ENCODE measurements around the gene PPP2R5B. TPM values are rescaled to one million over a fixed set of nuclear protein-coding genes. Genes with fewer than 3 reads are reported as not detected.
A peak's percentile ranks its signal among the peaks of the same experiment; 100 is the strongest.

Gene PPP2R5B
- total RNA-seq, 1 experiment from 2014 or later = 8.7 TPM

DNA sequence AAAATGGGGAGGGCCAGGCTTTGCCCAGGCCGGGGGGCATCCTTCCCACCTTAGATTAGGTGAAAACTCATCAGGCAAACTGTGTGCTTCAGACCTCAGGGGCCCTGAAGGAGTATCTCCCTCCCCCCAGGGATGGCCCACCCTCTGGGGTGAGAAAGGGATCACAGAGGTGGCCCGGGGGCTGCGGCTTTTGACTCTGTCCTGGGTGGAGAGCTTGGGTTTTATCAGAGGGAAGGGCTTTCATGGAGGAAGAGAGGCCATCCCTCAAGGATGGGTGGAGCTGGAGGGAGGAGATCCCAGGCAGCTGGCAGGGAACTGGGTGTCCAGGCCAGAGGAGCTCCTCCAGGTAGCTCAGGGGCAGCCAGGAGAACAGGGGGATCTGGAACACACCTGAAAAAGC is 3.1 kb upstream of the PPP2R5B start (continued):
- TF ChIP-seq, protein P1, sequence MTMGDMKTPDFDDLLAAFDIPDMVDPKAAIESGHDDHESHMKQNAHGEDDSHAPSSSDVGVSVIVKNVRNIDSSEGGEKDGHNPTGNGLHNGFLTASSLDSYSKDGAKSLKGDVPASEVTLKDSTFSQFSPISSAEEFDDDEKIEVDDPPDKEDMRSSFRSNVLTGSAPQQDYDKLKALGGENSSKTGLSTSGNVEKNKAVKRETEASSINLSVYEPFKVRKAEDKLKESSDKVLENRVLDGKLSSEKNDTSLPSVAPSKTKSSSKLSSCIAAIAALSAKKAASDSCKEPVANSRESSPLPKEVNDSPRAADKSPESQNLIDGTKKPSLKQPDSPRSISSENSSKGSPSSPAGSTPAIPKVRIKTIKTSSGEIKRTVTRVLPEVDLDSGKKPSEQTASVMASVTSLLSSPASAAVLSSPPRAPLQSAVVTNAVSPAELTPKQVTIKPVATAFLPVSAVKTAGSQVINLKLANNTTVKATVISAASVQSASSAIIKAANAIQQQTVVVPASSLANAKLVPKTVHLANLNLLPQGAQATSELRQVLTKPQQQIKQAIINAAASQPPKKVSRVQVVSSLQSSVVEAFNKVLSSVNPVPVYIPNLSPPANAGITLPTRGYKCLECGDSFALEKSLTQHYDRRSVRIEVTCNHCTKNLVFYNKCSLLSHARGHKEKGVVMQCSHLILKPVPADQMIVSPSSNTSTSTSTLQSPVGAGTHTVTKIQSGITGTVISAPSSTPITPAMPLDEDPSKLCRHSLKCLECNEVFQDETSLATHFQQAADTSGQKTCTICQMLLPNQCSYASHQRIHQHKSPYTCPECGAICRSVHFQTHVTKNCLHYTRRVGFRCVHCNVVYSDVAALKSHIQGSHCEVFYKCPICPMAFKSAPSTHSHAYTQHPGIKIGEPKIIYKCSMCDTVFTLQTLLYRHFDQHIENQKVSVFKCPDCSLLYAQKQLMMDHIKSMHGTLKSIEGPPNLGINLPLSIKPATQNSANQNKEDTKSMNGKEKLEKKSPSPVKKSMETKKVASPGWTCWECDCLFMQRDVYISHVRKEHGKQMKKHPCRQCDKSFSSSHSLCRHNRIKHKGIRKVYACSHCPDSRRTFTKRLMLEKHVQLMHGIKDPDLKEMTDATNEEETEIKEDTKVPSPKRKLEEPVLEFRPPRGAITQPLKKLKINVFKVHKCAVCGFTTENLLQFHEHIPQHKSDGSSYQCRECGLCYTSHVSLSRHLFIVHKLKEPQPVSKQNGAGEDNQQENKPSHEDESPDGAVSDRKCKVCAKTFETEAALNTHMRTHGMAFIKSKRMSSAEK (CRISPR knock-in tag; IDR thresholded peaks at IDR 0.05; ENCODE audit: borderline replicate concordance) = no peak
- no peak for TF ChIP-seq TCF7 (CRISPR knock-in tag; IDR thresholded peaks at IDR 0.05; ENCODE audit: low read depth)

DNA sequence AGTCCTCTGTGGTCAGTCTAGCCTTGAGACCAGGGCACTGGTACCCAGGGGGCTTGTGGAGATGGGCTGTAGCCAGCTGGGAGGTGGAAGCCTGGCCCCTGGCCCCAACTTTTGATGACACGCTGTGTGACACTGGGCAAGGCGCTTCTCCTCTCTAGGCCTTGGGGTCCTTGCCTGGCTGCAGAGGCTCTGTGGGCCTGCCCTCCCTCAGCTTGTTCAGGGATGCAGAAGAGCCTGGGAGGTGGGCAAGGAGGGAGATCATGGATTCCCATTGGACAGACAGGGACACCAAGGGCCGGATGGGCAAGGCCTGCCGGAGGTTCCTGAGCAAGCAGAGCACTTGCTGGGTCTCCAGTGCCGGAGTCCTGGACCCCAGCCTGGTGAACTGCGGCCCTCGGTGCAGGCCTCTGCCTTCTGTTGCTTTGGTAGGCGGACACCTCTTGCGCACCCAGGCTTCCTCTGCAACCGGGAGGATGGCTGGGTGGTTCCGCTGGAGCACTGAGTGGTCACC is 1.3 kb upstream of the PPP2R5B start:
- DNase-seq (ENCODE audit: low spot score) (no peak), ATAC-seq (no peak)
- H3K4me3 Mint-ChIP-seq = peak overlapping the region; percentile 93
- no peaks in the 10 kb centered on the region; the same call in 1 of the 2 replicates for H3K4me1 Mint-ChIP-seq
- POLR2A ChIA-PET = interaction anchor here (1.1 kb wide), 1 partner anchor 12 kb away, joined by 6 read pairs; the partner anchor contains the start of gene GPHA2
- TF ChIP-seq JUN (CRISPR knock-in tag; IDR thresholded peaks at IDR 0.05) (no peak), ZNF232 (CRISPR knock-in tag; IDR thresholded peaks at IDR 0.05) (no peak), ZNF138 (CRISPR knock-in tag; conservative IDR thresholded peaks at IDR 0.05) (no peak), ZNF423 (CRISPR knock-in tag; IDR thresholded peaks at IDR 0.05) (no peak), RELA (CRISPR knock-in tag; IDR thresholded peaks at IDR 0.05; ENCODE audit: borderline replicate concordance) (no peak)
- TF ChIP-seq, protein P2, sequence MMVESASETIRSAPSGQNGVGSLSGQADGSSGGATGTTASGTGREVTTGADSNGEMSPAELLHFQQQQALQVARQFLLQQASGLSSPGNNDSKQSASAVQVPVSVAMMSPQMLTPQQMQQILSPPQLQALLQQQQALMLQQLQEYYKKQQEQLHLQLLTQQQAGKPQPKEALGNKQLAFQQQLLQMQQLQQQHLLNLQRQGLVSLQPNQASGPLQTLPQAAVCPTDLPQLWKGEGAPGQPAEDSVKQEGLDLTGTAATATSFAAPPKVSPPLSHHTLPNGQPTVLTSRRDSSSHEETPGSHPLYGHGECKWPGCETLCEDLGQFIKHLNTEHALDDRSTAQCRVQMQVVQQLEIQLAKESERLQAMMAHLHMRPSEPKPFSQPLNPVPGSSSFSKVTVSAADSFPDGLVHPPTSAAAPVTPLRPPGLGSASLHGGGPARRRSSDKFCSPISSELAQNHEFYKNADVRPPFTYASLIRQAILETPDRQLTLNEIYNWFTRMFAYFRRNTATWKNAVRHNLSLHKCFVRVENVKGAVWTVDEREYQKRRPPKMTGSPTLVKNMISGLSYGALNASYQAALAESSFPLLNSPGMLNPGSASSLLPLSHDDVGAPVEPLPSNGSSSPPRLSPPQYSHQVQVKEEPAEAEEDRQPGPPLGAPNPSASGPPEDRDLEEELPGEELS (CRISPR knock-in tag; IDR thresholded peaks at IDR 0.05) = no peak
- TF ChIP-seq, protein P3, sequence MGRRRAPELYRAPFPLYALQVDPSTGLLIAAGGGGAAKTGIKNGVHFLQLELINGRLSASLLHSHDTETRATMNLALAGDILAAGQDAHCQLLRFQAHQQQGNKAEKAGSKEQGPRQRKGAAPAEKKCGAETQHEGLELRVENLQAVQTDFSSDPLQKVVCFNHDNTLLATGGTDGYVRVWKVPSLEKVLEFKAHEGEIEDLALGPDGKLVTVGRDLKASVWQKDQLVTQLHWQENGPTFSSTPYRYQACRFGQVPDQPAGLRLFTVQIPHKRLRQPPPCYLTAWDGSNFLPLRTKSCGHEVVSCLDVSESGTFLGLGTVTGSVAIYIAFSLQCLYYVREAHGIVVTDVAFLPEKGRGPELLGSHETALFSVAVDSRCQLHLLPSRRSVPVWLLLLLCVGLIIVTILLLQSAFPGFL (CRISPR knock-in tag; IDR thresholded peaks at IDR 0.05; ENCODE audit: borderline replicate concordance) = no peak
- TF ChIP-seq, protein P4, sequence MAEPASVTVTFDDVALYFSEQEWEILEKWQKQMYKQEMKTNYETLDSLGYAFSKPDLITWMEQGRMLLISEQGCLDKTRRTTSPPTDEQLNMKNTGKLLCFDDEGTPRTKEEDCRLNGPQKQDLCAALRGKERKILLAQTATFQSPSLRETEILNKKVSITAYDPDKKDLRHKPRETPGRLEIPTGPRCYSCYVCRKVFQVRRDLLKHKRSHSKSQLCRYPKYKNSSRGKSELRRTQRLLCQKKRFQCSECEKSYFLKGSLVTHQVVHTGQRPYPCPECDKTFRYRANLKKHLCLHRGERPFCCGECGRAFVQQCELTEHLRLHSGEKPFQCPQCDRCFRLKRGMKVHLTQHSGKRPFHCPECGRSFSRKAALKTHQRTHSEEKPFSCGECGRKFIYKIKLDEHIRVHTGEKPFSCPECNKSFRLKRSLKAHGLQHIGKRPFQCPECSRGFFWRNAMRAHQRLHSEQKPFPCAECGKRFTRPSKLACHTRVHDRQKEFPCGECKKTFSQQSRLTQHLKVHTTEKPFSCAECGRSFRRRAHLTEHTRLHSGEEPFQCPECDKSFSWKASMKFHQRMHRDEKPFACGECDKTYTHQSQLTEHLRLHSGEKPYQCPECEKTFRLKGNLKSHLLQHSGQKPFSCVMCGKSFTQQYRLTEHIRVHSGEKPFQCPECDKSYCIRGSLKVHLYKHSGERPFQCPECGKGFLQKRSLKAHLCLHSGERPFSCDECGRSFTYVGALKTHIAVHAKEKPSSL (CRISPR knock-in tag; conservative IDR thresholded peaks at IDR 0.05) = no peak
- TF ChIP-seq, protein P5, sequence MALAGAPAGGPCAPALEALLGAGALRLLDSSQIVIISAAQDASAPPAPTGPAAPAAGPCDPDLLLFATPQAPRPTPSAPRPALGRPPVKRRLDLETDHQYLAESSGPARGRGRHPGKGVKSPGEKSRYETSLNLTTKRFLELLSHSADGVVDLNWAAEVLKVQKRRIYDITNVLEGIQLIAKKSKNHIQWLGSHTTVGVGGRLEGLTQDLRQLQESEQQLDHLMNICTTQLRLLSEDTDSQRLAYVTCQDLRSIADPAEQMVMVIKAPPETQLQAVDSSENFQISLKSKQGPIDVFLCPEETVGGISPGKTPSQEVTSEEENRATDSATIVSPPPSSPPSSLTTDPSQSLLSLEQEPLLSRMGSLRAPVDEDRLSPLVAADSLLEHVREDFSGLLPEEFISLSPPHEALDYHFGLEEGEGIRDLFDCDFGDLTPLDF (CRISPR knock-in tag; IDR thresholded peaks at IDR 0.05) = no peak
- TF ChIP-seq, protein P6, sequence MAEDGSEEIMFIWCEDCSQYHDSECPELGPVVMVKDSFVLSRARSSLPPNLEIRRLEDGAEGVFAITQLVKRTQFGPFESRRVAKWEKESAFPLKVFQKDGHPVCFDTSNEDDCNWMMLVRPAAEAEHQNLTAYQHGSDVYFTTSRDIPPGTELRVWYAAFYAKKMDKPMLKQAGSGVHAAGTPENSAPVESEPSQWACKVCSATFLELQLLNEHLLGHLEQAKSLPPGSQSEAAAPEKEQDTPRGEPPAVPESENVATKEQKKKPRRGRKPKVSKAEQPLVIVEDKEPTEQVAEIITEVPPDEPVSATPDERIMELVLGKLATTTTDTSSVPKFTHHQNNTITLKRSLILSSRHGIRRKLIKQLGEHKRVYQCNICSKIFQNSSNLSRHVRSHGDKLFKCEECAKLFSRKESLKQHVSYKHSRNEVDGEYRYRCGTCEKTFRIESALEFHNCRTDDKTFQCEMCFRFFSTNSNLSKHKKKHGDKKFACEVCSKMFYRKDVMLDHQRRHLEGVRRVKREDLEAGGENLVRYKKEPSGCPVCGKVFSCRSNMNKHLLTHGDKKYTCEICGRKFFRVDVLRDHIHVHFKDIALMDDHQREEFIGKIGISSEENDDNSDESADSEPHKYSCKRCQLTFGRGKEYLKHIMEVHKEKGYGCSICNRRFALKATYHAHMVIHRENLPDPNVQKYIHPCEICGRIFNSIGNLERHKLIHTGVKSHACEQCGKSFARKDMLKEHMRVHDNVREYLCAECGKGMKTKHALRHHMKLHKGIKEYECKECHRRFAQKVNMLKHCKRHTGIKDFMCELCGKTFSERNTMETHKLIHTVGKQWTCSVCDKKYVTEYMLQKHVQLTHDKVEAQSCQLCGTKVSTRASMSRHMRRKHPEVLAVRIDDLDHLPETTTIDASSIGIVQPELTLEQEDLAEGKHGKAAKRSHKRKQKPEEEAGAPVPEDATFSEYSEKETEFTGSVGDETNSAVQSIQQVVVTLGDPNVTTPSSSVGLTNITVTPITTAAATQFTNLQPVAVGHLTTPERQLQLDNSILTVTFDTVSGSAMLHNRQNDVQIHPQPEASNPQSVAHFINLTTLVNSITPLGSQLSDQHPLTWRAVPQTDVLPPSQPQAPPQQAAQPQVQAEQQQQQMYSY (CRISPR knock-in tag; IDR thresholded peaks at IDR 0.05) = no peak
- TF ChIP-seq, protein P7, sequence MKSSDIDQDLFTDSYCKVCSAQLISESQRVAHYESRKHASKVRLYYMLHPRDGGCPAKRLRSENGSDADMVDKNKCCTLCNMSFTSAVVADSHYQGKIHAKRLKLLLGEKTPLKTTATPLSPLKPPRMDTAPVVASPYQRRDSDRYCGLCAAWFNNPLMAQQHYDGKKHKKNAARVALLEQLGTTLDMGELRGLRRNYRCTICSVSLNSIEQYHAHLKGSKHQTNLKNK (CRISPR knock-in tag; IDR thresholded peaks at IDR 0.05) = no peak
- TF ChIP-seq, protein P8, sequence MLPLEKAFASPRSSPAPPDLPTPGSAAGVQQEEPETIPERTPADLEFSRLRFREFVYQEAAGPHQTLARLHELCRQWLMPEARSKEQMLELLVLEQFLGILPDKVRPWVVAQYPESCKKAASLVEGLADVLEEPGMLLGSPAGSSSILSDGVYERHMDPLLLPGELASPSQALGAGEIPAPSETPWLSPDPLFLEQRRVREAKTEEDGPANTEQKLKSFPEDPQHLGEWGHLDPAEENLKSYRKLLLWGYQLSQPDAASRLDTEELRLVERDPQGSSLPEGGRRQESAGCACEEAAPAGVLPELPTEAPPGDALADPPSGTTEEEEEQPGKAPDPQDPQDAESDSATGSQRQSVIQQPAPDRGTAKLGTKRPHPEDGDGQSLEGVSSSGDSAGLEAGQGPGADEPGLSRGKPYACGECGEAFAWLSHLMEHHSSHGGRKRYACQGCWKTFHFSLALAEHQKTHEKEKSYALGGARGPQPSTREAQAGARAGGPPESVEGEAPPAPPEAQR (CRISPR knock-in tag; IDR thresholded peaks at IDR 0.05) = no peak
- peak overlapping the region; percentile 19; the same call in 1 of the 2 replicates for H3K27ac Mint-ChIP-seq
- CTCF ChIA-PET = interaction anchor here (1.2 to 1.9 kb wide), 7 partner anchors 7 to 120 kb away, joined by 3 to 13 read pairs (median 4); partner anchors contain the start of genes BATF2 and MAP4K2
- no peaks in the 10 kb centered on the region for H3K9me3 Mint-ChIP-seq
- no peaks in the 10 kb centered on the region for H3K36me3 Mint-ChIP-seq
- H3K27me3 Mint-ChIP-seq (ENCODE audit: low read depth) = no peaks in the 10 kb centered on the region
